Measurements from ENCODE around the gene TBC1D2B. TPM values are rescaled to one million over a fixed set of nuclear protein-coding genes. Genes with fewer than 3 reads are reported as not detected.

TBC1D2B gene
- total RNA-seq, 1 donor from 2014 or later = 11.7 TPM

- no peaks in the 10 kb centered on the region for H3K27me3 ChIP-seq (ENCODE audit: low read depth)
- H3K9me3 ChIP-seq (replicated peaks) = no peaks in the 10 kb centered on the region
- DNase-seq = no peak
- peaks cover 30% of the 10 kb centered on the region for H3K4me1 ChIP-seq
- H3K27ac ChIP-seq (replicated peaks) = peak overlapping the region; percentile 75
- no peak overlapping the region for H3K4me3 ChIP-seq
- H3K36me3 ChIP-seq = peaks cover 45% of the 10 kb centered on the region
- intact Hi-C loops (cut with micrococcal nuclease) = no loop called here
- TF ChIP-seq CTCF (IDR thresholded peaks at IDR 0.05; ENCODE audit: borderline replicate concordance) = no peak
These were observed 52.6 kb downstream of the TBC1D2B start for GRCh38 chr15:78024883-78025282.

GRCh38 chr15:78024519-78024870, 53.0 kb downstream of the TBC1D2B start:
- Histone ChIP-seq H3K4me3 (no peak overlapping the region), H3K27me3 (ENCODE audit: low read depth) (no peaks in the 10 kb centered on the region), H3K36me3 (peaks cover 41% of the 10 kb centered on the region), H3K4me1 (peaks cover 30% of the 10 kb centered on the region), H3K9me3 (replicated peaks) (no peaks in the 10 kb centered on the region), H3K27ac (replicated peaks) (peak overlapping the region; percentile 75)
- intact Hi-C loops (cut with micrococcal nuclease) = no loop called here
- no peak for TF ChIP-seq CTCF (IDR thresholded peaks at IDR 0.05; ENCODE audit: borderline replicate concordance)
- DNase-seq = no peak

GRCh38 chr15:78023865-78024518, 53.5 kb downstream of the TBC1D2B start:
- TF ChIP-seq CTCF (IDR thresholded peaks at IDR 0.05; ENCODE audit: borderline replicate concordance) = no peak
- Histone ChIP-seq H3K4me1 (peaks cover 30% of the 10 kb centered on the region), H3K36me3 (peaks cover 36% of the 10 kb centered on the region), H3K4me3 (no peak overlapping the region), H3K9me3 (replicated peaks) (no peaks in the 10 kb centered on the region), H3K27ac (replicated peaks) (peak overlapping the region; percentile 75), H3K27me3 (ENCODE audit: low read depth) (no peaks in the 10 kb centered on the region)
- intact Hi-C loops (cut with micrococcal nuclease) = no loop called here
- DNase-seq = peak; percentile 72

GRCh38 chr15:78023081-78023665, 54.3 kb downstream of the TBC1D2B start:
- peaks cover 36% of the 10 kb centered on the region for H3K4me1 ChIP-seq
- no peak for DNase-seq
- TF ChIP-seq CTCF (IDR thresholded peaks at IDR 0.05; ENCODE audit: borderline replicate concordance) = no peak
- intact Hi-C loops (cut with micrococcal nuclease) = no loop called here
- H3K9me3 ChIP-seq (replicated peaks) = no peaks in the 10 kb centered on the region
- peaks cover 27% of the 10 kb centered on the region for H3K36me3 ChIP-seq
- H3K4me3 ChIP-seq = no peak overlapping the region
- no peaks in the 10 kb centered on the region for H3K27me3 ChIP-seq (ENCODE audit: low read depth)
- peak overlapping the region; percentile 75 for H3K27ac ChIP-seq (replicated peaks)

- Histone ChIP-seq H3K27me3 (ENCODE audit: low read depth) (no peaks in the 10 kb centered on the region), H3K9me3 (replicated peaks) (no peaks in the 10 kb centered on the region), H3K36me3 (peaks cover 23% of the 10 kb centered on the region), H3K4me3 (no peak overlapping the region), H3K27ac (replicated peaks) (no peak overlapping the region), H3K4me1 (peaks cover 36% of the 10 kb centered on the region)
- no peak for TF ChIP-seq CTCF (IDR thresholded peaks at IDR 0.05; ENCODE audit: borderline replicate concordance)
- no peak for DNase-seq
- intact Hi-C loops (cut with micrococcal nuclease) = no loop called here
These were observed 55.8 kb downstream of the TBC1D2B start for GRCh38 chr15:78021761-78022160.
